ENCODE data around the gene BPIFB6.

BPIFB6 gene

GRCh38 chr20:33016581-33017109 is 14.8 kb upstream of the BPIFB6 start:
- no peak for DNase-seq

DNA sequence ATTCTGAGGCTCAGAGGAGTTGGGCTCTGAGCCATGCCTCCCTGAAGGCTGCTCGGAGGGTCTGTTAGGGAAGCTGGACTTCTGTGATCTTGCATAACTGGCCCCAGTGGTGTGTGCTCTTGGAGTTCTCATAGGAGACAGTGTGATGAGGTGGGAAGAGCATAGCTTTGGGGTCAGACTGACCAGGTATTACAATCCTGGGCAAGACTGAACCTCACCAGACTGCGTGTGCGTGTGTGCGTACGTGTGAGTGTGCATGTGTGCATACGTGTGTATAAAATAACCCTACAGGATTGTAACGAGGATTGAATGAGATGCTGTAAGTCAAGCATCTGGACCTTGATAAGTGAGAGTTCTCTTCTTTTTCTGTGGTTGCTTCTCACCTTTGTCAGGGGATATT is 13.9 kb upstream of the BPIFB6 start:
- DNase-seq = no peak

GRCh38 chr20:33018169-33018931 is 13.1 kb upstream of the BPIFB6 start:
- no peak for DNase-seq

DNA sequence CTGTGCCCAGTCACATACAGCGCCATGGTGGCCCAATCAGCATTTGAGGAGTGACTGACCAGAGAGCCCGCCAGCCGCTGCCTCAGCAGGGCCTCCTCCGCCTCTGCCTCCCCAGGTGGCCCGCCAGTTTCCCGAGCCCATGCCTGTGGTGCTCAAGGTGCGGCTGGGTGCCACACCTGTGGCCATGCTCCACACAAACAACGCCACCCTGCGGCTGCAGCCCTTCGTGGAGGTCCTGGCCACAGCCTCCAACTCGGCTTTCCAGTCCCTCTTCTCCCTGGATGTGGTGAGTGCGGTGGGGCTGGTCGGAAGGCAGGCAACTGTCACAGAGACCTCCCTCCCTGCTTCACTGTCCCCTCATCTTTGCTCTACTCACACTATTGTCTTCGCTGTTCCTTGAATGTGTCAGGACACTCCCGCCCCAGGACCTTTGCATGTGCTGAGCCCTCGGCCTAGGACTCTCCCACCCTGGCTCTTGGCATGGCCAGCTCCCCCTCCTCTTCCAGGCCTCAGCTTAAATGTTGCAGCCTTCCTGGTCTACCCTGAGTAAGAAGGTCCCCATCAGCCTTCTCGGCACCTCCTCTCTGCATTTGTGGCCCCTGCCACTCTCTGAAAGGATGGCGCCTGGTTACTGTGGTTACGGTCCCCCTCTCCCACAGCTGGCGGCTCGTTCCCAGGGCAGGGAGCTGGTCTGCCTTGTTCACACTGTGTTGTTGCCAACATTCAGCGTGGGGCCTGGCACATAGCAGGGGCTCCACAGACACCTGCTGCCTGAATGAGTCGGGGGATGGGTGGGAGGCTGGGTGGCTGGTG is 11.8 kb upstream of the BPIFB6 start:
- DNase-seq = no peak

DNA sequence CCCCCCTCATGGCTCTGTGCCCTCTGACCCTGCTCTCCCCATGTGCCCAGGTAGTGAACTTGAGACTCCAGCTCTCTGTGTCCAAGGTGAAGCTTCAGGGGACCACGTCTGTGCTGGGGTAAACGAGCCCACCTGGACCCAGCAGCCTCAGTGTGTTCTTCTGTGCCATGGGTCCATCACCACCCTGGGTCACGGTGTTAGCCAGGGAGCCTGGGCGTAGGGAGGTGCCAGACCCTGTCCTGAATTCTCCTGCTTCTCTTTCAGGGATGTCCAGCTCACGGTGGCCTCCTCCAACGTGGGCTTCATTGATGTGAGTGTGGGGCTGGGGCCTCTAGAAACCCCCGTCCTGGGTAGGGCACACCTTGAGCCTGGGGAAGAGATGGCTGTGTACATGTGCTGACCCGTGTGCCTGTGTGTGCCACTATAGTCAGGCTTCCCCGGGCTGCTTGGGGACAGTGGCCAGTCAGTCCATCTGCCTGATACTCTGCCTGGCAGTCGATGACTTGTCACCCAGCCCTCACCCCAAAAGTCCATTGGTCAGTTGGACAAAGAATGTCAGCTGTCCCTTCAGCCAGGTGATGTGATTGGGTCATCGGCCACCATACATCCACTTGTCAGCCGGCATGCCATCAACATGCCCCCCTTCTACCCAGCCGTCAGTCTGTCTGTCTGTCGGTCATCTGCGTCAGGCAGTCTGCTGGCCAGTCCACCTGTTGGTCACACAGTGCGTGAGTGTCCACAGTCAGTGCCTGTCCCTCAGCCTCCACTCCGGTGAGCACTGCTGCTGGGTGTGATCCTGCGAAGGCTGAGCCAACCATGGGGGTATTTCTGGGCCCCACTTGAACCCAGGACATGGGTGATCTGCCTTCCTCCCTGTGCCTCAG is 10.9 kb upstream of the BPIFB6 start:
- no peak for DNase-seq

DNA sequence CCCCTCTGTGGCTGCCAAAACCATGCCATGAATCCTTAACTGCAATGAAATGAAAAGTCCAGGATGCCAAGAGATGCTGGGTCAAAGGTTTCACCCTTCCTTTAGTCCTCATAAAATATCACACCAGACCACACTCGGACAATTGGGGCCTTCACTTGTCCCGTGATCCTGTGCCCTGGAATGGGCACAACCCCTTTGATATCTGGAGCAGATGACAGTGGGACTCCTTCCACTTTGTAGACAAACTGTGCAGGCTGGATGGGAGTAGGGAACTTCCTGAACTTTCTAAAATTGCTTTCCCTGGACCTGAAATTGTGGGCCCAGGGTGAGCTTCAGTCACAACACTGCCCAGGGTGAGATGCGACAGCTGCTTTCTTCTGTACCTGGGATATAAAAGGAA is 9.6 kb upstream of the BPIFB6 start:
- DNase-seq = no peak

GRCh38 chr20:33022289-33022688 is 9.2 kb upstream of the BPIFB6 start:
- no peak for DNase-seq

DNA sequence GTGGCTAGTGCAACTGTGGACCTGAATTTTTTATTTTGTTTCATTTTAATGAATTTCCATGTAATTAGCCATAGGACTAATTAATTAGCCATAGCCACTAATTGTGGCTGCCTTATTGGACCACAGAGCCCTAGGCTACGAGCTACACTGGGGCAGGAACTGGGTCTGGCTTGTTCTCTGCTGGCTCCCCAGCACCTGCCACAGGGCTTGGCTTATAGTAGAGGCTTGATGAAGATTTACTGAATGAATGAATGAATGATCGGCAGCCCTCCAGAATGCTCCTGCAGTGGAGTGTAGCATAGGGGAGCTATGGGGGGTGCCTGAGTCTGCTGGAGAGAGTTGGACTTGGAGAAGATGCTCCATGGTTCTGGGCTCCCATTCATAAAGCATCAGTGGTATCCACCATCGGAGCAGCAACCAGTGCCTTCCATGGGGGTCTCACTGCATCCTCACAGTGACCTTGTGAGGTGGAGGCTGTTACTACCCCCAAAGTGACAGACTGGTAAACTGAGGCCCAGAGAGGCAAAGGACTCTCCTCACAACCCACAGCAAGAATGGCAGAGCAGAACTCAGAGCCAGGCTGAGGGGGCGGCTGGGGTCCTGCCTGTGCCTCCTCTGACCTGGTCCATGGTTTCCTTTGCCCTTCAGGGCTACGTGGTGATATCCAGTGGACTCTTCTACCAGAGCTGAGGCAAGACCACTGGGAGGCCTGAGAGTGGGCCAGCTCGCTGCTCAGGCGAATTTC is 8.6 kb upstream of the BPIFB6 start:
- DNase-seq = no peak

- DNase-seq = no peak
Observed at GRCh38 chr20:33023439-33024242, 7.8 kb upstream of the BPIFB6 start.

GRCh38 chr20:33024243-33024560 is 7.2 kb upstream of the BPIFB6 start:
- DNase-seq = no peak

DNA sequence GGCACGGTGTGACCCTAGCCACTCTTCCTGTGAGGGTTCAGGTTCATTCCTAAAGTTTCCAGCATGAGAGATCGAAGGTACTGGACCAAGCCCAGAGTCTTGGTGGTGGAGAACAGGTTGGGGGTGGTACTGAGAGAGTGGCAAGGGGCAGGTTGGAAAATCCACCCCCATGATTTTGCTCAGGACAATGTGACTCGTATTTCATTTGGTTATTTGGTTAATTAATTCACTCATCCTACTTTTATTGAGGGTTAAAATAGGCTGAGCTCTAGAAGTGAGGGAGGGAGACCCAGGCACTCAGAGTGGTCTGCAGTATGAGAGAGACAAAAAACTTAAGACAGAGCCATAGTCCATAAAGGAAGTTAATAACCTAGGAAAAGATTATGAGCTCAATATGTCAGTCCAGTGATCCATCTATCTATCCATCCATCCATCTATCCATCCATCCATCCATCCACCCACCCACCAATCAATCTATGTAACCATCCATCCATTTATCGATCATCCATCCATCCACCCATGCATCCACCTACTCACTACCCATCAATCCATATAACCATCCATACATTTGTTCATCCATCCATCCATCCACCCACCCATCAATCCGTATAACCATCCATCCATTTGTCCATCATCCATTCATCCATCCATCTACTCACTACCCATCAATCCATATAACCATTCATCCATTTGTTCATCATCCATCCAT is 6.7 kb upstream of the BPIFB6 start:
- DNase-seq = no peak

DNA sequence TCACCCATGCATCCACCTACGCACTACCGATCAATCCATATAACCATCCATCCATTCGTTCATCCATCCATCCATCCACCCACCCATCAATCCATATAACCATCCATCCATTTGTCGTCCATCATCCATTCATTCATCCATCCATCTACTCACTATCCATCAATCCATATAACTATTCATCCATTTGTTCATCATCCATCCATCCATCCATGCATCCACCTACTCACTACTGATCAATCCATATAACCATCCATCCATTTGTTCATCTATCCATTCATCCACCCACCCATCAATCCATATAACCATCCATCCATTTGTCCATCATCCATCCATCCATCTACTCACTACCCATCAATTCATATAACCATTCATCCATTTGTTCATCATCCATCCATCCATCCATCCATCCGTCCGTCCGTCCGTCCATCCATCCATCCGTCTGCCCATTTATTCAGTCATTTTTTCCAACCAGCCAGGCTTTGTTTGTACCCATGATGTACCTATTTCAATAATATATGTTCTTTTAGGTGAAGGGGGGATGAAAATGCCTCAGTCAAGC is 6.1 kb upstream of the BPIFB6 start:
- no peak for DNase-seq

GRCh38 chr20:33026072-33026778 is 5.2 kb upstream of the BPIFB6 start:
- DNase-seq = no peak

GRCh38 chr20:33026779-33027759 is 4.4 kb upstream of the BPIFB6 start:
- DNase-seq = no peak

DNA sequence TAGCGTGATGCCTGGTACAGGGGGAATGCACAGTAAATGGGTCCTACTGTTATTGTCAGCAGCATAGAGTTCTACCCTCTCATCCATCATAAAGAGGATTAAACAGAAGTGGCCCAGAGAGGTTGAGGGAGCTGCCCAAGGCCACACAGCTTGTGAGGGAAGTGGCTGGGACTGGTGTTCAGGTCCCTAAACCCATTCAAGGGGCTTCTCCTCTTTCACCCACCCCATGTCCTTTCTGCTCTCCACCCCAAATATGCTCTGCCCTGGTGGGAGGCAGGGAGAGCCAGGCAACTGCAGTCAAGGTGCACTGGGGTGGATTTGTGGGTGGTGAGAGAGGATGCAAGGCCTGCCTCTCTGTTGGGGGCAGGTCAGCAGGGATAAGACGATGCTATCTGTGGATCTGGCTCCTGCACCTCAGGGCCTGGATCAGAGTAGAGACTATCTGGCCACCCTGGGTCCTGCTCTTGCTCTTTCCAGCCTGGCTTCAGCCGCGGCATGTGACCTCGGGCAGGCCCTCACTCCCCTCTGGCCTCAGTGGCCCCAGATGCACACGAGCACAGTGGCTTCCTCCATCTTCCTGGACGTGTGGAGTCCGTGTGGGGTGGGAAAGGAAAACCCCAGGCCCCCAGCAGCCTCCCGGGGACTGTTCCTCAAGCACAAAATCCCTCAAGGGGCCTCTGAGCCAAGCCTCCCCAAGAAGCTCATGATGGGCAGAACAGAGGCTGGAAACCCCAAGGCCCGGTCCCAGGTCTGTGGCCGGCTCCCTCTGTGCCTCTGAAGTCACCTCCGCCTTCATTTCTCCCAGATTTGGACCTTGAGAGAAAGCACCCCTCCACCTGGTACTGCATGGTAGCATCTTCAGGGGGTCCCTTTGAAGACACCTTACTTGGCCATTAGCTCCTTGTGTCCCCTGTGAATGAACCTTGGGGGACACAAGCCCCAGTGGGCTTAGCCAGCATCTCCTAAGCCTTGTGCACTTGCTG is 3.4 kb upstream of the BPIFB6 start:
- no peak for DNase-seq

DNA sequence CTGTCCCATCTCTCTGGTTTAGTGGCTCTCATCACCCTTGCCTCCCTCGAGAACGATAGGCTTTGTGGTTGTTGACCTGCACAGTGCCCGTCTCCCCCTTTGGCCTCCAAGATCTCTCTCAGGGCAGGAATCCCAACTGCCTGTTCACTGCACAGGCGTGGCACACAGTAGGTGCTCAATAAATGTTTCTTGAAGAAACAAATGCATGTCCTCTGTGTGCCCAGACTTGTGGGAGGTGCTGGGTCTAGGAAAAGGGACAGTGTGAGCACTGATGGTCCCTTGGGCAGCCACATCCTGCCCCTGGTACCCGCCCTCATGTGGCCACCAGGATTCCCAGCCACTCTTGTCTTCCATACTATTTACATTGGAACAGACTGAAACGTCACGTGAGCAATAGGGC is 2.6 kb upstream of the BPIFB6 start:
- DNase-seq = no peak

DNA sequence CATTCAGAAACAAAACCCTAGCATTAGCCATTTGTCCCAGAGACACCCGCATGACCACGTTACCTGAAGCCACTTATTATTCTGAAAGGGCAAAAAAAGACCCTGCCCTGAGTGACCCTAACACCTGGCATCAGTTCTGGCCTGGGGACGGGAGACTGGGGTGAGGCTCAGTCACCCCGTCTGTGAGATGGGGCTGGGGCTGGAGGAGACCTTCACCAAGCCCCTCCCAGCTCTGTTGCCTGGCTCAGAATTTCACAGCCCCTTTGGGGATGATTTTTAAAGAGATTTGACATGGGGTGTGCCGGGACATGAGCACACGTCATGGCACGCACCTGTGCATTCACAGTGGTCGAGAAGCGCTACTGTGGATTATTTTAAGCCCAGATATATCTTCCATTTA is 1.4 kb upstream of the BPIFB6 start:
- no peak for DNase-seq
